Endodermal cell (in vitro differentiated cells): Measurements from ENCODE around the gene IER2. TPM values are rescaled to one million over a fixed set of nuclear protein-coding genes. Genes with fewer than 3 reads are reported as not detected.

Experiments
- DNase-seq: peaks from one replicate; pipeline ENCODE4 v3.0.0-alpha.2; 2017
- H3K27ac ChIP-seq: 2 replicates; pipeline ENCODE4 v1.5.1; 2013; ENCODE audit warnings: mild to moderate bottlenecking, low read depth, low read length, moderate library complexity
- H3K27me3 ChIP-seq: 2 replicates; pipeline ENCODE4 v1.6.1; 2013; ENCODE audit warnings: mild to moderate bottlenecking, low read length, moderate library complexity; ENCODE audit not compliant: insufficient read depth, control insufficient read depth, poor library complexity, severe bottlenecking
- H3K36me3 ChIP-seq: 2 replicates; pipeline ENCODE4 v1.7.0; 2013; ENCODE audit warnings: mild to moderate bottlenecking, low read length, moderate library complexity; ENCODE audit not compliant: control insufficient read depth, insufficient read depth
- H3K4me1 ChIP-seq: one replicate; pipeline ENCODE4 v1.7.0; 2013; ENCODE audit warnings: low read length; ENCODE audit not compliant: control insufficient read depth, insufficient read depth
- H3K4me3 ChIP-seq: 2 replicates; pipeline ENCODE4 v1.5.1; 2013; ENCODE audit warnings: mild to moderate bottlenecking, low read length, moderate library complexity
- H3K9ac ChIP-seq: 2 replicates; pipeline ENCODE4 v1.6.1; 2013; ENCODE audit warnings: mild to moderate bottlenecking, low read length, moderate library complexity; ENCODE audit not compliant: poor library complexity, severe bottlenecking; ENCODE audit errors: extremely low read depth
- H3K9me3 ChIP-seq: 2 replicates; pipeline ENCODE4 v1.6.1; 2013; ENCODE audit warnings: mild to moderate bottlenecking, low read length, moderate library complexity; ENCODE audit not compliant: control insufficient read depth
- H3K27ac Mint-ChIP-seq: 2 replicates; pipeline ENCODE4 v1.8.0; 2020; ENCODE audit warnings: mixed read lengths
- H3K27me3 Mint-ChIP-seq: 2 replicates; pipeline ENCODE4 v1.8.0; 2021; ENCODE audit warnings: mild to moderate bottlenecking, mixed read lengths; ENCODE audit not compliant: insufficient read depth
- H3K36me3 Mint-ChIP-seq: 2 replicates; pipeline ENCODE4 v1.8.0; 2020; ENCODE audit warnings: low read depth, mixed read lengths
- H3K4me1 Mint-ChIP-seq: 2 replicates; pipeline ENCODE4 v1.8.0; 2020; ENCODE audit warnings: mixed read lengths
- H3K4me3 Mint-ChIP-seq: 2 replicates; pipeline ENCODE4 v1.8.0; 2020; ENCODE audit warnings: mild to moderate bottlenecking, moderate library complexity, mixed read lengths
- H3K9me3 Mint-ChIP-seq: 2 replicates; pipeline ENCODE4 v1.8.0; 2020; ENCODE audit warnings: mild to moderate bottlenecking, mixed read lengths
- WGBS, 2 experiments: methylation state at CpG; one replicate each; pipeline versions ENCODE4 v1.1.5 to v1.1.7; 2013; ENCODE audit warnings: missing lambda C conversion rate in 2 of 2, mixed read lengths in 1 of 2; ENCODE audit not compliant: insufficient coverage in 1 of 2, insufficient read length in 1 of 2; 5-methylcytosine and 5-hydroxymethylcytosine counted together
- total RNA-seq, 2 donors: library from RNA; stranded (reverse); fragmentation: NEBNext Ultra II Directional in 1 of 2; extraction: Animal tissue kit (Norgen Biotek cat#: 25700) in 1 of 2; gene quantifications; 2 replicates in 1 of 2; 3 replicates in 1 of 2; pipeline ENCODE4 v1.2.1, GENCODE V29; 2021
- TF ChIP-seq, protein P1 (sequence below): fragments of 200-600 bp; sonication (generic); conservative IDR thresholded peaks from 2 replicates; pipeline ENCODE4 v1.5.0; 2021; ENCODE audit warnings: antibody characterized with exemption, mild to moderate bottlenecking

The IER2 gene
- total RNA-seq, 2 donors from 2014 or later: 55.3 to 66.6 TPM

DNA sequence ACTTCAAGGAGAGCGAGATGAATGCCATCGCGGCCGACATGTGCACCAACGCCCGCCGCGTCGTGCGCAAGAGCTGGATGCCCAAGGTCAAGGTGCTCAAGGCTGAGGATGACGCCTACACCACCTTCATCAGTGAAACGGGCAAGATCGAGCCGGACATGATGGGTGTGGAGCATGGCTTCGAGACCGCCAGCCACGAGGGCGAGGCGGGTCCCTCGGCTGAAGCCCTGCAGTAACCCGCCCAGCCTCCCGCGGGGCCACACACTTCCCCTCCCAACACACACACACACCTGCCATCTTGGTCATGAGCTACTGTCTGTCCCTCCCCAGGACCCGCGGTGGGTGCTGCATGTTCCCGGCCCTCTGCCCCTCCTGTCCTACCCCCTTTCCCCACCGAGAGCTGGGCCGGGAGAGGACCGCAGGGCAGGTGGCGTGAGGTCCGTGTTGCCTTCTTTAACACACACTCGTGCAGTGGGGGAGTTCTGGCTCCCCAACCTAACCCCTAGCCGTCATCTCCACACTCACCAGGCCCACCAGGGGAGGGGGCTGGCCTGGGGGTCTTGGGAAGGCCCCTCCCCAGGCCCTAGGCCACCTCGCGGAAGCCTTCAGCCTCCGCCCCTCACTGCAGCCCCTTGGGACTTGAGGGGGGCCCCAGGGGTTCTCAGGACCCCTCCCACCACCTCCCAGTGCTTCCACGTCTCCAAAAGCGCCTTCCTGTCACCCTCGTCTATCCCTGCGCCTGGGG lies 11.9 kb upstream of the IER2 start:
- TF ChIP-seq, protein P1, sequence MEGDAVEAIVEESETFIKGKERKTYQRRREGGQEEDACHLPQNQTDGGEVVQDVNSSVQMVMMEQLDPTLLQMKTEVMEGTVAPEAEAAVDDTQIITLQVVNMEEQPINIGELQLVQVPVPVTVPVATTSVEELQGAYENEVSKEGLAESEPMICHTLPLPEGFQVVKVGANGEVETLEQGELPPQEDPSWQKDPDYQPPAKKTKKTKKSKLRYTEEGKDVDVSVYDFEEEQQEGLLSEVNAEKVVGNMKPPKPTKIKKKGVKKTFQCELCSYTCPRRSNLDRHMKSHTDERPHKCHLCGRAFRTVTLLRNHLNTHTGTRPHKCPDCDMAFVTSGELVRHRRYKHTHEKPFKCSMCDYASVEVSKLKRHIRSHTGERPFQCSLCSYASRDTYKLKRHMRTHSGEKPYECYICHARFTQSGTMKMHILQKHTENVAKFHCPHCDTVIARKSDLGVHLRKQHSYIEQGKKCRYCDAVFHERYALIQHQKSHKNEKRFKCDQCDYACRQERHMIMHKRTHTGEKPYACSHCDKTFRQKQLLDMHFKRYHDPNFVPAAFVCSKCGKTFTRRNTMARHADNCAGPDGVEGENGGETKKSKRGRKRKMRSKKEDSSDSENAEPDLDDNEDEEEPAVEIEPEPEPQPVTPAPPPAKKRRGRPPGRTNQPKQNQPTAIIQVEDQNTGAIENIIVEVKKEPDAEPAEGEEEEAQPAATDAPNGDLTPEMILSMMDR: no peak
- Mint-ChIP-seq H3K27ac (peak overlapping the region; percentile 39), H3K36me3 (peaks cover 36% of the 10 kb centered on the region), H3K4me3 (no peak overlapping the region), H3K27me3 (peaks cover 2% of the 10 kb centered on the region), H3K9me3 (no peaks in the 10 kb centered on the region), H3K4me1 (peaks cover 6% of the 10 kb centered on the region)
- no peak for DNase-seq
- WGBS, 2 experiments: 88 to 94% methylated on average over 8 to 40 of the region's 40 CpGs
- no peaks in the 10 kb centered on the region for H3K27me3 ChIP-seq
- no peak overlapping the region for H3K27ac ChIP-seq
- no peaks in the 10 kb centered on the region for H3K9me3 ChIP-seq
- H3K9ac ChIP-seq: no peak overlapping the region
- H3K4me1 ChIP-seq: no peaks in the 10 kb centered on the region
- peaks cover 43% of the 10 kb centered on the region for H3K36me3 ChIP-seq
- no peak overlapping the region for H3K4me3 ChIP-seq

GRCh38 chr19:13138916-13139198 lies 11.4 kb upstream of the IER2 start:
- Mint-ChIP-seq H3K4me3 (no peak overlapping the region), H3K36me3 (peaks cover 33% of the 10 kb centered on the region), H3K4me1 (peaks cover 6% of the 10 kb centered on the region), H3K27ac (peak overlapping the region; percentile 39), H3K27me3 (peaks cover 2% of the 10 kb centered on the region), H3K9me3 (no peaks in the 10 kb centered on the region)
- H3K9me3 ChIP-seq: no peaks in the 10 kb centered on the region
- DNase-seq: no peak
- WGBS, 2 experiments: 95% methylated on average over 10 of the region's 10 CpGs; no CpG with 5 or more reads in 1 of the 2 experiments
- no peak overlapping the region for H3K4me3 ChIP-seq
- no peaks in the 10 kb centered on the region for H3K4me1 ChIP-seq
- peaks cover 38% of the 10 kb centered on the region for H3K36me3 ChIP-seq
- no peak overlapping the region for H3K9ac ChIP-seq
- no peaks in the 10 kb centered on the region for H3K27me3 ChIP-seq
- TF ChIP-seq, protein P1: no peak
- H3K27ac ChIP-seq: no peak overlapping the region

- no peaks in the 10 kb centered on the region for H3K4me1 ChIP-seq
- Mint-ChIP-seq H3K36me3 (peaks cover 36% of the 10 kb centered on the region), H3K27ac (peak overlapping the region; percentile 76), H3K4me3 (no peak overlapping the region), H3K4me1 (peaks cover 6% of the 10 kb centered on the region), H3K9me3 (no peaks in the 10 kb centered on the region), H3K27me3 (peaks cover 2% of the 10 kb centered on the region)
- peaks cover 32% of the 10 kb centered on the region for H3K36me3 ChIP-seq
- no peak for DNase-seq
- no peak overlapping the region for H3K9ac ChIP-seq
- no peaks in the 10 kb centered on the region for H3K27me3 ChIP-seq
- no peaks in the 10 kb centered on the region for H3K9me3 ChIP-seq
- WGBS, 2 experiments: 91 to 97% methylated on average over 4 to 10 of the region's 11 CpGs
- no peak overlapping the region for H3K27ac ChIP-seq
- TF ChIP-seq, protein P1: no peak
- no peak overlapping the region for H3K4me3 ChIP-seq
These were observed 10.4 kb upstream of the IER2 start for GRCh38 chr19:13139633-13140311.
